ENCODE measurements around the gene PLEK.
A peak's percentile ranks its signal among the peaks of the same experiment; 100 is the strongest.

Gene PLEK, protein sequence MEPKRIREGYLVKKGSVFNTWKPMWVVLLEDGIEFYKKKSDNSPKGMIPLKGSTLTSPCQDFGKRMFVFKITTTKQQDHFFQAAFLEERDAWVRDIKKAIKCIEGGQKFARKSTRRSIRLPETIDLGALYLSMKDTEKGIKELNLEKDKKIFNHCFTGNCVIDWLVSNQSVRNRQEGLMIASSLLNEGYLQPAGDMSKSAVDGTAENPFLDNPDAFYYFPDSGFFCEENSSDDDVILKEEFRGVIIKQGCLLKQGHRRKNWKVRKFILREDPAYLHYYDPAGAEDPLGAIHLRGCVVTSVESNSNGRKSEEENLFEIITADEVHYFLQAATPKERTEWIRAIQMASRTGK

DNA sequence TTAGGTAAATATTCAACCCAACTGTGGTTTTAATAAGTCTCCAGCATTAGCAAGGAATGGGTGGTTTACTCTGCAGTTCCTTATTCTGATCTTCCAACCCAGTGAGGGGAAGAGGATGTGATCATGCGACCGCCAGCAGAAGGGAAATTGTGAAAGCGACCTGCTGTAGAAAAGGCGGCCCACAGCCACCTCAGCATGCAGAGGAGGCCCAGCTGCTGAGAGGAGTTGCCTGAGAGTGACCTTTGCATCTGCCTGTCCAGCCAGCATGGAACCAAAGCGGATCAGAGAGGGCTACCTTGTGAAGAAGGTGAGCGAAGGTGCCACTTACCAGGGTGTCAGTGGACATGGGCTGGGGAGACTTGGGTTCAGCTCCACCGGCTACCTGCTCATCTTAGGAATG is at the start of gene PLEK:
TSS of gene PLEK (plus strand) at position 196 of the 400 bp plus-strand sequence. CDS start at position 266, 70 bp downstream.
- peak within 1 kb of the TSS; percentile 87 for H3K4me2 ChIP-seq (ENCODE audit: low read length)

GRCh38 chr2:68316111-68316510 is 49.0 kb upstream of the PLEK start:
- no peaks in the 10 kb centered on the region for H3K9me3 ChIP-seq (ENCODE audit: control insufficient read depth, insufficient read depth, low read length)
- no peak overlapping the region for H3K4me3 ChIP-seq (ENCODE audit: low read length)
- no peaks in the 10 kb centered on the region for H3K36me3 ChIP-seq (ENCODE audit: control insufficient read depth, low read length)
- H3F3A ChIP-seq (ENCODE audit: control insufficient read depth, insufficient read depth) = no peaks in the 10 kb centered on the region
- no peaks in the 10 kb centered on the region for H3K9me2 ChIP-seq (replicated peaks; ENCODE audit: control insufficient read depth, low read length)
- H3K27me3 ChIP-seq (ENCODE audit: control insufficient read depth, low read length) = peaks cover 29% of the 10 kb centered on the region
- no peaks in the 10 kb centered on the region for H4K20me1 ChIP-seq (ENCODE audit: control insufficient read depth, insufficient read depth, low read depth, low read length)
- no peak for TF ChIP-seq CTCF (IDR thresholded peaks at IDR 0.05; ENCODE audit: low read depth, low read length, poor library complexity, severe bottlenecking)
- no peak for TF ChIP-seq EZH2phosphoT487 (IDR thresholded peaks at IDR 0.05; ENCODE audit: borderline replicate concordance, low read length)
- peaks cover 14% of the 10 kb centered on the region for H3K4me1 ChIP-seq (ENCODE audit: control insufficient read depth, low read length)
- no peaks in the 10 kb centered on the region for H3K79me2 ChIP-seq (ENCODE audit: control insufficient read depth, low read length)
- no peak overlapping the region for H3K27ac ChIP-seq (ENCODE audit: low read depth, low read length)
- H3K4me2 ChIP-seq (ENCODE audit: low read length) = no peak overlapping the region

More for the DNA sequence above, at the start of gene PLEK:
- Histone ChIP-seq H3K27me3 (ENCODE audit: control insufficient read depth, low read length) (no peaks in the 10 kb centered on the region), H3K4me3 (ENCODE audit: low read length) (peak within 1 kb of the TSS; percentile 77), H3K9me2 (replicated peaks; ENCODE audit: control insufficient read depth, low read length) (no peaks in the 10 kb centered on the region), H3K79me2 (ENCODE audit: control insufficient read depth, low read length) (peaks cover 49% of the 10 kb centered on the region), H3F3A (ENCODE audit: control insufficient read depth, insufficient read depth) (no peaks in the 10 kb centered on the region), H3K9me3 (ENCODE audit: control insufficient read depth, insufficient read depth, low read length) (peaks cover 9% of the 10 kb centered on the region), H3K4me1 (ENCODE audit: control insufficient read depth, low read length) (peaks cover 79% of the 10 kb centered on the region), H4K20me1 (ENCODE audit: control insufficient read depth, insufficient read depth, low read depth, low read length) (no peaks in the 10 kb centered on the region), H3K27ac (ENCODE audit: low read depth, low read length) (peak within 1 kb of the TSS; percentile 67), H3K36me3 (ENCODE audit: control insufficient read depth, low read length) (peaks cover 13% of the 10 kb centered on the region)
- no peak for TF ChIP-seq EZH2phosphoT487 (IDR thresholded peaks at IDR 0.05; ENCODE audit: borderline replicate concordance, low read length)
- no peak for TF ChIP-seq CTCF (IDR thresholded peaks at IDR 0.05; ENCODE audit: low read depth, low read length, poor library complexity, severe bottlenecking)

DNA sequence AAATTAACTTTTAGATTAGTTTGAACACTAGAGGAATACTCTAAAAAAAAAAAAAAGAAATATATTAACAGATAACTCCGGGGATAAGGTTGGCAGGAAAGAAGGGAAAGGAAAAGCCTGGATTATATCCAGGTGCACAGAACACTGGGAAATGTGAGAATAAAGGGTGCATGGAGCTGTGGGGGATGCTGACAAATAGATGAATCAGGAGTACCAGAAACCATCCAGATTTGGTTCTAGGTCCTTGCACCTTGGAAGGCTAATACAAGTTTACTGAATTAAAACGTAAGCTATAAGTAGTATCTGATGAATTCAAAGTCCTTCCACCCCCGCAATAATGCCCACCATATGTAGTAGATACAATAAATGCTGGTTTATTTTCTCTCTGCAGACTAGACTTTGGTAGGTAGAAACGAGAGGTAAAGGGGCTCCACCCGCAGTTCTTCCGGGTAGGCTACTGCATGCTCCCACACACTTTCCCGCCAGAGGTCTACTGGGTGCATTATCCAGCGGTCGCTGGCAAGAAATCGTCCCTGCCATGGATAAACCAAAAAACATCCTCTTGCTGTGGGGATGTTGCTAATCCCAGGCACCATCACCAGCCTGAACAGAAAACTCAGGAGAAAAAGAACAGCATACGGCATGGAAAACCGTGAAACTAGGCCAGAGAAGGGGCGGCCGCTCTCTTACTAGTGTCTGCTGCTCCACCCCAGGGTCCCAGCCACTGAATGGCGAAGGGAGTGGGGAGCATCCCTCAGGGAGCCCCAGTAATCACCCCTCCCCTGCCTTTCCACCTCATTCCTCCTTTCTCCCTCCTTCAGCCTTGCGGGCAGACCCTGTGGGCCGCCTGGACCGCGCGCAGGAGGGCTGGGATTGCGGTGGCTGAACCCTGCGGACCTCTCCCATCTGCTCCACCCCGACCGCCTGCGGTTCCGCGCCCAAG is 46.8 kb upstream of the PLEK start:
- Histone ChIP-seq H3K4me2 (ENCODE audit: low read length) (no peak overlapping the region), H3F3A (ENCODE audit: control insufficient read depth, insufficient read depth) (no peaks in the 10 kb centered on the region), H3K36me3 (ENCODE audit: control insufficient read depth, low read length) (no peaks in the 10 kb centered on the region), H3K27me3 (ENCODE audit: control insufficient read depth, low read length) (peaks cover 26% of the 10 kb centered on the region), H3K4me3 (ENCODE audit: low read length) (0 out of 2 replicates have a peak overlapping the region, but pooled peaks have one; percentile 72), H3K9me3 (ENCODE audit: control insufficient read depth, insufficient read depth, low read length) (no peaks in the 10 kb centered on the region), H3K79me2 (ENCODE audit: control insufficient read depth, low read length) (no peaks in the 10 kb centered on the region), H3K4me1 (ENCODE audit: control insufficient read depth, low read length) (peaks cover 14% of the 10 kb centered on the region), H3K9me2 (replicated peaks; ENCODE audit: control insufficient read depth, low read length) (no peaks in the 10 kb centered on the region), H3K27ac (ENCODE audit: low read depth, low read length) (no peak overlapping the region), H4K20me1 (ENCODE audit: control insufficient read depth, insufficient read depth, low read depth, low read length) (no peaks in the 10 kb centered on the region)
- no peak for TF ChIP-seq CTCF (IDR thresholded peaks at IDR 0.05; ENCODE audit: low read depth, low read length, poor library complexity, severe bottlenecking)
- no peak for TF ChIP-seq EZH2phosphoT487 (IDR thresholded peaks at IDR 0.05; ENCODE audit: borderline replicate concordance, low read length)
